IMR-90 (cell line): ENCODE measurements around the gene TTC23. TPM values are rescaled to one million over a fixed set of nuclear protein-coding genes. Genes with fewer than 3 reads are reported as not detected.

Experiments
- ATAC-seq: fragments of 200-7000 bp; cut with Tn5 transposase; 2 replicates; pipeline ENCODE4 v1.9.1; 2020; ENCODE audit warnings: low read depth, mild to moderate bottlenecking, moderate library complexity
- BruUV-seq: library from RNA; stranded (reverse); fragments of 400-500 nt; replicated peaks from 2 replicates; lab custom pipeline; 2021; lab: Mats Ljungman, UMichigan
- CTCF ChIA-PET: fragments of 300-600 bp; formaldehyde crosslinking; extraction: SDS; loops from one replicate; lab custom pipeline; 2021; ENCODE audit warnings: antibody characterized with exemption; lab: Yijun Ruan, JAX
- POLR2A ChIA-PET: fragments of 300-600 bp; sonication (Branson Sonifier 250); formaldehyde crosslinking; loops from one replicate; lab custom pipeline; 2022; ENCODE audit warnings: antibody characterized with exemption; ENCODE audit not compliant: unreplicated experiment; lab: Charles Lee
- DNase-seq: peaks from one replicate; pipeline ENCODE4 v3.0.0; 2013
- H2AFZ ChIP-seq: replicated peaks from 2 replicates; pipeline ENCODE3; 2013; ENCODE audit warnings: low read length, mild to moderate bottlenecking; ENCODE audit not compliant: poor library complexity
- H2AK5ac ChIP-seq: 2 replicates; pipeline ENCODE4 v1.6.1; 2013; ENCODE audit warnings: low read depth, low read length, inconsistent platforms
- H2AK9ac ChIP-seq: replicated peaks from 2 replicates; pipeline ENCODE3; 2013; ENCODE audit warnings: mild to moderate bottlenecking, low read depth, low read length, moderate library complexity; ENCODE audit not compliant: poor library complexity
- H2BK120ac ChIP-seq: 2 replicates; pipeline ENCODE4 v1.6.1; 2013; ENCODE audit warnings: low read depth, low read length, inconsistent platforms
- H2BK15ac ChIP-seq: 3 replicates; pipeline ENCODE4 v1.6.1; 2013; ENCODE audit warnings: low read depth, low read length, inconsistent platforms
- H2BK20ac ChIP-seq: 2 replicates; pipeline ENCODE4 v1.6.1; 2013; ENCODE audit warnings: low read depth, mild to moderate bottlenecking, inconsistent platforms, low read length, moderate library complexity
- H2BK5ac ChIP-seq: 2 replicates; pipeline ENCODE4 v1.6.1; 2013; ENCODE audit warnings: mild to moderate bottlenecking, low read depth, low read length, inconsistent platforms; ENCODE audit not compliant: poor library complexity, severe bottlenecking
- H3K14ac ChIP-seq: replicated peaks from 2 replicates; pipeline ENCODE4 v1.6.1; 2013; ENCODE audit warnings: low read depth, low read length, inconsistent platforms
- H3K18ac ChIP-seq: 2 replicates; pipeline ENCODE4 v1.6.1; 2013; ENCODE audit warnings: low read depth, low read length, control low read depth
- H3K23ac ChIP-seq: 2 replicates; pipeline ENCODE4 v1.6.1; 2013; ENCODE audit warnings: low read depth, low read length, inconsistent platforms
- H3K27ac ChIP-seq: 2 replicates; pipeline ENCODE4 v1.5.1; 2013; ENCODE audit warnings: mild to moderate bottlenecking, control low read depth, low read length; ENCODE audit not compliant: insufficient read depth
- H3K27me3 ChIP-seq: 2 replicates; pipeline ENCODE4 v1.6.1; 2013; ENCODE audit warnings: low read length; ENCODE audit not compliant: control insufficient read depth, insufficient read depth
- H3K36me3 ChIP-seq: 2 replicates; pipeline ENCODE4 v1.6.1; 2013; ENCODE audit warnings: low read length, mixed read lengths; ENCODE audit not compliant: control insufficient read depth, insufficient read depth
- H3K4ac ChIP-seq: 2 replicates; pipeline ENCODE4 v1.6.1; 2013; ENCODE audit warnings: low read depth, low read length, inconsistent platforms
- H3K4me1 ChIP-seq: 2 replicates; pipeline ENCODE4 v1.6.1; 2013; ENCODE audit warnings: low read length, mixed read lengths; ENCODE audit not compliant: control insufficient read depth, insufficient read depth
- H3K4me2 ChIP-seq: 2 replicates; pipeline ENCODE4 v1.6.1; 2013; ENCODE audit warnings: low read depth, mild to moderate bottlenecking, control low read depth, low read length, moderate library complexity
- H3K4me3 ChIP-seq: 2 replicates; pipeline ENCODE4 v1.5.1; 2013; ENCODE audit warnings: low read depth, mild to moderate bottlenecking, control low read depth, low read length, moderate library complexity; ENCODE audit not compliant: insufficient read depth
- H3K56ac ChIP-seq: 2 replicates; pipeline ENCODE4 v1.6.1; 2013; ENCODE audit warnings: low read length, inconsistent platforms; ENCODE audit not compliant: insufficient read depth; ENCODE audit errors: extremely low read depth
- H3K79me1 ChIP-seq, 2 experiments: 2 replicates each; pipeline ENCODE4 v1.6.1; 2013; ENCODE audit warnings: low read length in 2 of 2, inconsistent platforms in 1 of 2, low read depth in 1 of 2
- H3K9ac ChIP-seq: 2 replicates; pipeline ENCODE4 v1.6.1; 2013; ENCODE audit warnings: low read depth, low read length, control low read depth
- H3K9me1 ChIP-seq: 2 replicates; pipeline ENCODE4 v1.6.1; 2013; ENCODE audit warnings: low read length, inconsistent platforms; ENCODE audit not compliant: insufficient read depth
- H3K9me3 ChIP-seq: 2 replicates; pipeline ENCODE4 v1.6.1; 2013; ENCODE audit warnings: low read length; ENCODE audit not compliant: control insufficient read depth, insufficient read depth
- H4K20me1 ChIP-seq: 2 replicates; pipeline ENCODE4 v1.6.1; 2013; ENCODE audit warnings: low read length, inconsistent platforms; ENCODE audit not compliant: insufficient read depth
- H4K5ac ChIP-seq: 2 replicates; pipeline ENCODE4 v1.6.1; 2013; ENCODE audit warnings: mild to moderate bottlenecking, low read depth, low read length, control low read depth
- H4K8ac ChIP-seq, 2 experiments: 2 replicates each; pipeline ENCODE4 v1.6.1; 2013; ENCODE audit warnings: low read depth in 2 of 2, low read length in 2 of 2, control low read depth in 1 of 2, inconsistent platforms in 1 of 2
- H4K91ac ChIP-seq: 2 replicates; pipeline ENCODE4 v1.6.1; 2013; ENCODE audit warnings: low read depth, low read length, inconsistent platforms; ENCODE audit not compliant: insufficient read depth
- CEBPB ChIP-seq: IDR thresholded peaks from 2 replicates; pipeline ENCODE4 v1.6.1; 2012; ENCODE audit warnings: low read depth, low read length, improper control_type of control experiment
- CHD1 ChIP-seq: IDR thresholded peaks from 2 replicates; pipeline ENCODE4 v1.6.1; 2012; ENCODE audit warnings: low read depth, low read length, improper control_type of control experiment
- CTCF ChIP-seq: conservative IDR thresholded peaks from 2 replicates; pipeline ENCODE4 v1.5.1; 2012; ENCODE audit warnings: mild to moderate bottlenecking, low read depth, low read length, improper control_type of control experiment
- ELK1 ChIP-seq: fragments of 150-350 bp; IDR thresholded peaks from 2 replicates; pipeline ENCODE4 v1.6.1; 2016; ENCODE audit warnings: low read depth, mild to moderate bottlenecking, low read length, moderate library complexity, borderline replicate concordance
- FOS ChIP-seq: fragments of 150-350 bp; IDR thresholded peaks from 2 replicates; pipeline ENCODE4 v1.6.1; 2016; ENCODE audit warnings: low read depth, low read length
- MAFK ChIP-seq: IDR thresholded peaks from 2 replicates; pipeline ENCODE4 v1.6.1; 2012; ENCODE audit warnings: low read depth, low read length, improper control_type of control experiment
- MAZ ChIP-seq: IDR thresholded peaks from 2 replicates; pipeline ENCODE4 v1.6.1; 2012; ENCODE audit warnings: low read depth, mild to moderate bottlenecking, low read length, improper control_type of control experiment, moderate library complexity, borderline replicate concordance
- MXI1 ChIP-seq: IDR thresholded peaks from 2 replicates; pipeline ENCODE4 v1.6.1; 2012; ENCODE audit warnings: low read depth, mild to moderate bottlenecking, low read length, moderate library complexity, borderline replicate concordance
- POLR2A ChIP-seq: IDR thresholded peaks from 2 replicates; pipeline ENCODE4 v1.6.1; 2012; ENCODE audit warnings: mild to moderate bottlenecking, low read depth, low read length
- RAD21 ChIP-seq: IDR thresholded peaks from 2 replicates; pipeline ENCODE4 v1.6.1; 2012; ENCODE audit warnings: low read length, improper control_type of control experiment
- RCOR1 ChIP-seq: IDR thresholded peaks from 2 replicates; pipeline ENCODE4 v1.6.1; 2012; ENCODE audit warnings: mild to moderate bottlenecking, low read length, improper control_type of control experiment; ENCODE audit not compliant: insufficient replicate concordance
- SMC3 ChIP-seq: fragments of 150-350 bp; IDR thresholded peaks from 2 replicates; pipeline ENCODE4 v1.6.1; 2016; ENCODE audit warnings: low read depth, mild to moderate bottlenecking, antibody characterized with exemption, low read length, moderate library complexity
- USF2 ChIP-seq: fragments of 150-350 bp; IDR thresholded peaks from 2 replicates; pipeline ENCODE4 v1.6.1; 2017; ENCODE audit warnings: mild to moderate bottlenecking, antibody characterized with exemption, low read length, low read depth
- WGBS, 2 experiments: methylation state at CpG; one replicate each; pipeline versions ENCODE4 v1.1.5 to v1.1.7; 2013; ENCODE audit warnings: missing lambda C conversion rate in 2 of 2; ENCODE audit not compliant: insufficient read length in 1 of 2; ENCODE audit errors: extremely low coverage in 2 of 2; 5-methylcytosine and 5-hydroxymethylcytosine counted together
- dilution Hi-C: fragments of 300-500 bp; cut with HindIII; formaldehyde crosslinking; loops from one replicate; pipeline ENCODE4 v1.14.3; 2018; ENCODE audit warnings: low sequenced_read_pairs; ENCODE audit not compliant: unreplicated experiment
- in situ Hi-C: fragments of 300-500 bp; cut with MboI; formaldehyde crosslinking; loops from 3 replicates; pipeline ENCODE4 v1.14.3; 2019; ENCODE audit warnings: low sequenced_read_pairs, inconsistent platforms, mixed read lengths
- intact Hi-C: fragments of 100-400 bp; cut with micrococcal nuclease; formaldehyde crosslinking; loops from 2 replicates; pipeline ENCODE4 v1.10.0; 2022
- polyA plus RNA-seq, 3 experiments: library from polyadenylated mRNA; depleted of rRNA; stranded (reverse); fragments of >200 nt; gene quantifications; 2 replicates each; pipeline ENCODE4 v1.2.3, GENCODE V29; 2012; ENCODE audit warnings: low replicate concordance in 1 of 3
- total RNA-seq: library from RNA; depleted of rRNA; stranded (reverse); fragments of >200 nt; gene quantifications from 2 replicates; pipeline ENCODE4 v1.2.3, GENCODE V29; 2012

The TTC23 gene
- total and polyA plus RNA-seq, 2 of the 4 experiments (the other 2 are of a cell fraction): 7.8 to 29.8 TPM

GRCh38 chr15:99253381-99254090 is 4.2 kb upstream of the TTC23 start:
- Histone ChIP-seq H3K56ac (no peak overlapping the region), H3K14ac (no peak overlapping the region; the same call in 1 of the 2 replicates), H3K18ac (no peak overlapping the region), H2AFZ (no peak overlapping the region), H4K5ac (no peak overlapping the region), H3K9me3 (no peaks in the 10 kb centered on the region), H3K23ac (no peak overlapping the region), H2BK120ac (no peak overlapping the region), H3K27ac (no peak overlapping the region), H2BK15ac (no peak overlapping the region), H3K4ac (no peak overlapping the region), H3K79me1 (peaks cover 0 to 21% of the 10 kb centered on the region in 2 experiments; a peak in 2 of 4 replicates), H3K27me3 (no peaks in the 10 kb centered on the region), H2AK9ac (no peak overlapping the region), H4K91ac (no peak overlapping the region), H3K4me2 (no peak overlapping the region), H3K9ac (no peak overlapping the region), H3K9me1 (no peaks in the 10 kb centered on the region), H4K8ac (peak overlapping the region in 1 of 2 experiments; percentile 40; a peak in 1 of 4 replicates), H2AK5ac (no peak overlapping the region), H4K20me1 (no peaks in the 10 kb centered on the region), H3K4me1 (peaks cover 3% of the 10 kb centered on the region; the same call in 1 of the 2 replicates), H3K4me3 (no peak overlapping the region), H2BK20ac (no peak overlapping the region), H2BK5ac (no peak overlapping the region), H3K36me3 (no peaks in the 10 kb centered on the region)
- intact Hi-C loops (no loop called here), in situ Hi-C loops (loop anchor here (25.0 kb wide), 2 partner anchors 859 to 1334 kb away; no protein-coding TSS in a partner anchor), dilution Hi-C loops (no loop called here)
- peak; percentile 61 for DNase-seq
- CTCF ChIA-PET: no interaction called here
- no peak for TF ChIP-seq USF2
- no peak for TF ChIP-seq MAZ
- TF ChIP-seq RCOR1: no peak
- TF ChIP-seq RAD21: no peak
- no peak for TF ChIP-seq ELK1
- TF ChIP-seq MXI1: no peak
- TF ChIP-seq CHD1: no peak
- TF ChIP-seq SMC3: no peak
- TF ChIP-seq CTCF: no peak
- TF ChIP-seq MAFK: no peak
- no peak for TF ChIP-seq CEBPB
- TF ChIP-seq FOS: no peak
- no peak for TF ChIP-seq POLR2A
- WGBS, 2 experiments: 100% methylated on average over 1 of the region's 6 CpGs; no CpG with 5 or more reads in 1 of the 2 experiments
- no TSS peak for BruUV-seq
- no peak for ATAC-seq
- POLR2A ChIA-PET: no interaction called here
